GM12864 (cell line): Measurements from ENCODE around the gene BARX2.

Source experiments
- DNase-seq: peaks from one replicate; pipeline ENCODE4 v3.0.0-alpha.2; 2011; ENCODE audit warnings: low read depth
- H3K4me3 ChIP-seq: 2 replicates; pipeline ENCODE4 v1.5.1; 2011; ENCODE audit warnings: mild to moderate bottlenecking, low read depth, low read length, control low read depth
- TF ChIP-seq, protein P1 (sequence below): IDR thresholded peaks from 2 replicates; pipeline ENCODE4 v1.5.1; 2011; ENCODE audit warnings: low read depth, mild to moderate bottlenecking, moderate library complexity, low read length, control low read depth, inconsistent platforms; ENCODE audit errors: missing control alignments

Gene BARX2

DNA sequence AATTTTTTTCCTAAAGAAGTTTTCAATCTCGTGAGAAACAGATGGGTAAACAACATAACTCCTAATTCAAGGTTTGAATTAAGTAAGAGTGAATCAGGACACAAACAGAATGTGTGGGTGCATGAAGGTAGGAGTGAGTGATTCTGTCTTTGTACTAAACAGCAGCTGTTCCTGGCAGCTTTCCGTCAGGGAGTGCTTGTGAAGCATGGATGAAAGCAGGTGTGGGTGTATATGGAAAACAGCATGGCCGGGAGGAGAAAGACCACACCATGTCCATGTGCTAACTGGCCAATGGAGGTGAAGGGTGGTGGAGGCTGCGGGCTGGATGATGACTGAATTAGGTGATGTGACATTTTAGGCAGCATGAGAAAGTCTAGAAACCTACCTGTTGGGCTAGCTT, 49.6 kb downstream of the BARX2 start:
- DNase-seq = no peak
- TF ChIP-seq, protein P1, sequence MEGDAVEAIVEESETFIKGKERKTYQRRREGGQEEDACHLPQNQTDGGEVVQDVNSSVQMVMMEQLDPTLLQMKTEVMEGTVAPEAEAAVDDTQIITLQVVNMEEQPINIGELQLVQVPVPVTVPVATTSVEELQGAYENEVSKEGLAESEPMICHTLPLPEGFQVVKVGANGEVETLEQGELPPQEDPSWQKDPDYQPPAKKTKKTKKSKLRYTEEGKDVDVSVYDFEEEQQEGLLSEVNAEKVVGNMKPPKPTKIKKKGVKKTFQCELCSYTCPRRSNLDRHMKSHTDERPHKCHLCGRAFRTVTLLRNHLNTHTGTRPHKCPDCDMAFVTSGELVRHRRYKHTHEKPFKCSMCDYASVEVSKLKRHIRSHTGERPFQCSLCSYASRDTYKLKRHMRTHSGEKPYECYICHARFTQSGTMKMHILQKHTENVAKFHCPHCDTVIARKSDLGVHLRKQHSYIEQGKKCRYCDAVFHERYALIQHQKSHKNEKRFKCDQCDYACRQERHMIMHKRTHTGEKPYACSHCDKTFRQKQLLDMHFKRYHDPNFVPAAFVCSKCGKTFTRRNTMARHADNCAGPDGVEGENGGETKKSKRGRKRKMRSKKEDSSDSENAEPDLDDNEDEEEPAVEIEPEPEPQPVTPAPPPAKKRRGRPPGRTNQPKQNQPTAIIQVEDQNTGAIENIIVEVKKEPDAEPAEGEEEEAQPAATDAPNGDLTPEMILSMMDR = no peak
- H3K4me3 ChIP-seq = no peak overlapping the region

DNA sequence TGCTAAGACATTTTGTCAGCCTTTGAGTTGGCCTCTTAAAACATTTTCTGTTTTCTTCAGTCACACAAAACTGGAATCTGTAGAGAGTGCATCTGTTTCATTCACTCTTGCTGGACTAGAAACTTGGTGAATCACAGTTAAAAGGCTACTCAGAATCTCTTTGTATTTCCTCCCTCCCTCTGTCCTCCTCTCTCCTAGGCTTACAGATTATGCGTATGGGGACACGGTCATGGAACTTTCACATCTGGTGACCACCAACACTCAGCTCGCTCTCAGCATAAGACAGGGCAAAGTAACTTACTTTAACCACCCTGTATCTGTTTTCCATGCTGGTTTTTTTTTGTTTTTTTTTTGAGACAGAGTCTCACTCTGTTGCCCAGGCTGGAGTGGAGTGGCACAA, 50.4 kb downstream of the BARX2 start:
- no peak for DNase-seq
- TF ChIP-seq, protein P1 = no peak

DNA sequence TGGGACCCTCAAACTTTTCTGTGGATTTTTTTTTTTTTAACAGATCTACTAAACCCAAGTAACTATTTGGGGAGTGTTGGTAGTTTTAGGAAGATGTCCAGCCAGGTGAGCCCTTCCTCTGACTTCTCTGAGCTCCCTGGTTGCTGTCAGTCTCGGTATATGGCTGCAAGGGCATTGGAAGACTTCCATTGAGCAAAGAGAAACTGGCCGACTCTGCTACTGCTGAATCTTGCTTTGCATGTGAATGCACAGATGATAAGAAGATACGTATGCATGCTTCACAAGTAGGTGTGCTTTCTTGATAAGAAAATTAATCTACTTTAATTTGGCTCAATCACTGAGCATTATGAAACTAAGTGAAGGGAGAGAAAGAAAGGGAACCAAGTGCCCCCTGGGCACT, 51.1 kb downstream of the BARX2 start:
- no peak for DNase-seq
- TF ChIP-seq, protein P1 = no peak
- no peak overlapping the region for H3K4me3 ChIP-seq

More for the DNA sequence above, 50.4 kb downstream of the BARX2 start:
- no peak overlapping the region for H3K4me3 ChIP-seq

DNA sequence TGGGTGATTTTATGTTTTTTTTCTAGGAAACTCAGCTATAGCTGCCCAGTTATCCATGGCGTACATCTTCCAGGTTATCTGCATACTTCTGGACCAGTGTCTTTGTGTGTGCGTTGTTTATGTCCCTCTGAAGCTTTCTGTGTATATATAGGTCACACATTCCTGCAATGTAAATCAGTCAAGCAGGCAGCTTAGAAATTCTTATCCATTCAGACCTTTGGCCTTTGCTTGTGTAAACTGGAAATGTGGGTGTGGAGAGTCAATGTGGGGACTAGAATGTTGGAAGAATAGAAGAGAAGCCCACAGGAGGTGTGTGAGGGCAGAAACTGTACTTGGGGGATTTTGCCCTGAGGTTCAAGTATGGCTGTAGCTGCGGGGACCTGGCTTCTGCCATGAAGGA, 51.7 kb downstream of the BARX2 start:
- H3K4me3 ChIP-seq = no peak overlapping the region
- TF ChIP-seq, protein P1 = no peak
- no peak for DNase-seq

DNA sequence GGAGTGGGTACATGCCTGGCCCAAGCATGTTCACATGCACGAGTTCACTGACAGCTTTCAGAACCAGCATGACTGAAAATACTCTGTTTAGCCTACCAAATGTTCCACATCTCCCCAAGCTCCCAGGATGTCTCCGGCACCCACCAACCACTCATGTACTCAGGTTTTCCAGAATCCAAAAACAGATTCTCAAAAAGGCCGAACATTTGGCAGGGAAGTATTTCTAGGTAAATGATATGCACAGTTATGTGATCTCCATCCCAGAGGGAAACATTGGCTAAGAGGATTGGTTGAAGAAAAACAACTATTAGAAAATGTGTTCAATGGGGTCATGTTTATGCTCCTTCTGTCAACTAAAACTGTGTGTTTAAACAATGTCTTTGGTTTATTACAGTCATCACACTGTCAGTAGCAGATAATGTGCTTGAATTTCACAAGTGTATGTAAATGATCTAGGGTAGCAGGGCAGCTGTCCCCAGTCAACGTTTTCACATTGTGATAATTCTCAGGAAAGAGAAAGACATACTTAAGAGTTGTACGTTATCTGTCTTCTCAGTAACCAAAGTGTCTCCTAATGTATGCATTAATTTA, 52.3 kb downstream of the BARX2 start:
- TF ChIP-seq, protein P1 = no peak
- no peak for DNase-seq
- no peak overlapping the region for H3K4me3 ChIP-seq

DNA sequence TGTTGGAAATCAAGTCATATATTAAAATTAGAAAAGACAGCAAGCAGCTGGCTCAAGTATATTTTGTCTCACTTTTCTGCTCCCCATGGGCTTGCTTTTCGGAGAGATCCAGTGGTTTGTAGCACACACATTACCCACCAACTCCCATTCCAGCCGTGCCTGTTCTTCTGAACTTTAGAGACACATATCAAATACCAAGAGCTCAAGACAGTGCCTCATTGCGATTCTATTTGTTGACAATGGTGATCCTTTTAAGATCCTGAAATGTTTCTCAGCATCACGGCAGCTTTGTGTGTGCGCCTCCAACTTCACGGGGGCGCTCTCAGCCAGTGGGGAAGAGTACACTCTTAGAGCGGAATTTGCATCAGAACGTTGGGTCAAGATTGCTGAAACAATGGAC, 52.9 kb downstream of the BARX2 start:
- no peak for DNase-seq
- TF ChIP-seq, protein P1 = no peak
- H3K4me3 ChIP-seq = no peak overlapping the region
